Natural killer cell treated with Interleukin-12 subunit alpha and Interleukin-12 subunit beta and Interleukin-15 and Interleukin-18, amount 100 ng/mL, for 72 hours (primary cell): ENCODE measurements around the gene ALX4. TPM values are rescaled to one million over a fixed set of nuclear protein-coding genes. Genes with fewer than 3 reads are reported as not detected.

ENCODE experiments used
- ATAC-seq, 2 donors: fragments of 150-1000 bp; cut with Tn5 transposase in 1 of 2; sonication (Bioruptor Pico), chemical (Tn5 transposase) in 1 of 2; 2 replicates each; pipeline ENCODE4 v1.10.0; 2021
- DNase-seq: peaks from one replicate; pipeline ENCODE4 v3.0.0; 2022; ENCODE audit warnings: low spot score
- H3K27ac Mint-ChIP-seq, 2 donors: 1 replicate in 1 of 2; 2 replicates in 1 of 2; pipeline ENCODE4 v1.8.0; 2022; ENCODE audit warnings: mixed read lengths in 2 of 2, mild to moderate bottlenecking in 1 of 2, moderate library complexity in 1 of 2
- H3K27me3 Mint-ChIP-seq, 2 donors: 1 replicate in 1 of 2; 2 replicates in 1 of 2; pipeline ENCODE4 v1.8.0; 2022; ENCODE audit warnings: mixed read lengths in 2 of 2
- H3K36me3 Mint-ChIP-seq: one replicate; pipeline ENCODE4 v1.8.0; 2022; ENCODE audit warnings: mixed read lengths
- H3K4me1 Mint-ChIP-seq, 2 donors: 1 replicate in 1 of 2; 2 replicates in 1 of 2; pipeline ENCODE4 v1.8.0; 2022; ENCODE audit warnings: low read depth in 2 of 2, mixed read lengths in 2 of 2, mild to moderate bottlenecking in 1 of 2
- H3K4me3 Mint-ChIP-seq: one replicate; pipeline ENCODE4 v1.8.0; 2022; ENCODE audit warnings: mixed read lengths
- H3K9me3 Mint-ChIP-seq: 2 replicates; pipeline ENCODE4 v1.8.0; 2022; ENCODE audit warnings: mixed read lengths
- total RNA-seq, 2 donors: library from RNA; stranded (reverse); gene quantifications; one replicate each; pipeline ENCODE4 v1.2.3, GENCODE V29; 2022

Gene ALX4
- total RNA-seq, 2 donors from 2014 or later: not detected

DNA sequence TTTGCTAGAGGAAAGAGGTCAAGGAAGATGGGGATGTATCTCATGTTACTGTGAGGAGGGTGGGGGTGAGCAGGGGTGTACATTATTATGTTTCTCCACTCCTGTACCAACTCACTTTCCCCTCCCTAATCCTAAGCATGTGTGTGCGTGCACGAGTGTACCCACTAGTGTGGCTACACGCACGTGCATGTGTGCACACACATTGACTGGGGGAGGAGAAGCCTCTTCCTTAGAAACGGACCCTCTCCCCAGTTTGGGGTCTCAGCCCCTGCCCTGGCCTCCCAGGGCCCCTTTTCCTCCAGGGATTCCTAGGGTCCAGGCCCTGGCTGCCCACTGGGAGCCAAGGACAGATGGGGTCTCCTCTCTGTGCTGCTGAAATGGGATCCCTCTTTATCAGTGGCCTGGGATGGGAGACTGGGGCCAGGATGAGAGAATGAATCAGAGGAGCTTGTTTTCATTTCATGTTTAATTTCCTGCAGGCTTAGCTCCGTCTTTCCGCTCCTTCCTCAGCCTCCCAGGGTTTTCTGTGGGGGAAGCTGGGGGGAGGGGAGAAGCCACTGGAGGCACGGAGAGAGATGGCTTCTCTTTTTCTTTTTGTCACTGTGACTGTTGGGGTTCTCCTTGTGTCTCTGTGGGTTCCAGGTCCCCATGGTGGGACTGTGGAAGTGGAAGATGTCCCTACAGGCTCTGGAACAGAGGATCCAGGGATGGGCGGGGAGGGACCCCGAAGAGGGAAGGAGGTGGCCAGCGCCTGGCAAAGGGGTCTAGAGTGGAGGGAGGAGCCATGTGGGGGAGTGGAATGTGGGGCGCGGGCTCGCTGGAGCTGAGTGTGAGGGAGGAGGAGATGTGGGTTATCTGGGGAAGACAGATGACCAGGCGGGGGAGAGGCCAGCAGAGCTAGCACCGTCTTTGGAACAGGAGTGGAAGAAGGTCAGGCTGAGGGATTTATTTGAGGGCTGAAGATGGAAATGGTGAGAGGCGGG, 40.3 kb downstream of the ALX4 start:
- H3K9me3 Mint-ChIP-seq: no peaks in the 10 kb centered on the region
- no peaks in the 10 kb centered on the region for H3K36me3 Mint-ChIP-seq
- H3K27me3 Mint-ChIP-seq: peaks cover 0 to 2% of the 10 kb centered on the region in 2 donors
- no peaks in the 10 kb centered on the region for H3K4me1 Mint-ChIP-seq
- ATAC-seq: no peak
- H3K27ac Mint-ChIP-seq: no peak overlapping the region
- DNase-seq: peak; percentile 45
- H3K4me3 Mint-ChIP-seq: no peak overlapping the region

DNA sequence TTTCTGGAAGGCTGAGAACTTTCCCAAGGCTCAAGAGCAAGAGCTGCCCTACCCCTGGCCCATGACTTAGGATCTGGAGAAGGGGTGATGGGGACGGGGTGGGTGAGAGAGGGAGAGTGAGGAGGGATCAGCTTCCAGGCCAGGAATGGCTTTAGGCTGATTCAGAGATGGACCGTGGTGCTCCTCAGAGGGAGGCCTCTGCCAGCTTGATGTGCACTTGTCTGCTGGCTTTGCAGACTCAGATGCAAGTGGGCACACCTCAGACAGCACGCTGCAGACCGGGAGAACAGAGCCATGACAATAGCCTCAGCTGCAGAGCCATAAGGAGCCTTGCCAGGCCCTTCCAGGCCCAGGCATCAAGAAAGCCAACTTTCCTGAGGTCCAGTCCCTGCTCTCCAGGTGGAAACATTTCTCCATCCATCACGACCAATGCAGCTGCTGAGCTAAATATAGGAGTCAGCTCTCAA, 41.3 kb downstream of the ALX4 start:
- no peak for ATAC-seq
- peak; percentile 22 for DNase-seq
- no peak overlapping the region for H3K4me3 Mint-ChIP-seq
- H3K9me3 Mint-ChIP-seq: no peaks in the 10 kb centered on the region
- no peaks in the 10 kb centered on the region for H3K36me3 Mint-ChIP-seq
- H3K27me3 Mint-ChIP-seq: peaks cover 0 to 2% of the 10 kb centered on the region in 2 donors
- H3K27ac Mint-ChIP-seq: no peak overlapping the region
- H3K4me1 Mint-ChIP-seq: no peaks in the 10 kb centered on the region

DNA sequence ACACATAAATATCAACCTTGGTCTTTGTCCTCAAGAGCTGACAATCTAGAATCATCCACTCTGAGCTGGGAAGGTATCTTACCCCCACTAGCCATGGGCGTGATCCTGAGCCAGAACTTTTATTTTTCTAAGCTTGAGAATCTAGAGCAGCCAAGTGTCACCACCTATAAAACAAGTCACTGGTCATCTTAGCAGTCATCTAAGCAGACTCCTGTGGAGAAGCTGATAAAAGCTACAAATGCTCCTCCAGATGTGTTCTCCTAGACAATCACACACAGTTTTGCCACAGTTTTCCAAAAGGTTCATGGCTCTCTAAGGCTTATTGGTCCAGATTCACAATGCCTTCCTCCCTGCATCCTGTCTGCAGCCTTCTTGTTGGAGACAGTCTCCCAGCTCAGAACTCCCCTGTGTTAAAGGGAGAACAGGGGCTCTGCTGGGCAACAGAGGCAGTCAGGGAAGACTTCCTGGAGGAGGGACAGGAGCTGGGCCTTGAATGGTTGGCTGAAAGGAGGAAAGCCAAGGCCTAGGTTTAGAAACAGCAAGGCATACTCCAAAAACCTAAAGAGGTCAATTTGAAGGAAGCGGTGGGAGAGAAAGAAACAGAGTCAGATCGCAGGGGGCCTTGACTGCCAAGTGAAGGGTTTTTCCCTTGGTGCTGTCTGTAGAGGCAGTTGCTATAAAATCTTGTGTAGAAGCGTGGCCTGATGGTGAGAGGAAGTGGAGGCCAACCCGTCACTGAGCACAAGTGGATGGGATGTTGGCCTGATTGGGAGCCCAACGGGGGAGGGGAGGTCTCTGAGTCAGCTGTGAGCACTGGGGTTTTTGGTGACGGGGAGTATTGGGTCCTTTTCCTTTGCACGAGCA, 42.0 kb downstream of the ALX4 start:
- H3K27ac Mint-ChIP-seq: no peak overlapping the region
- H3K27me3 Mint-ChIP-seq: no peaks in the 10 kb centered on the region
- H3K4me1 Mint-ChIP-seq: no peaks in the 10 kb centered on the region

DNA sequence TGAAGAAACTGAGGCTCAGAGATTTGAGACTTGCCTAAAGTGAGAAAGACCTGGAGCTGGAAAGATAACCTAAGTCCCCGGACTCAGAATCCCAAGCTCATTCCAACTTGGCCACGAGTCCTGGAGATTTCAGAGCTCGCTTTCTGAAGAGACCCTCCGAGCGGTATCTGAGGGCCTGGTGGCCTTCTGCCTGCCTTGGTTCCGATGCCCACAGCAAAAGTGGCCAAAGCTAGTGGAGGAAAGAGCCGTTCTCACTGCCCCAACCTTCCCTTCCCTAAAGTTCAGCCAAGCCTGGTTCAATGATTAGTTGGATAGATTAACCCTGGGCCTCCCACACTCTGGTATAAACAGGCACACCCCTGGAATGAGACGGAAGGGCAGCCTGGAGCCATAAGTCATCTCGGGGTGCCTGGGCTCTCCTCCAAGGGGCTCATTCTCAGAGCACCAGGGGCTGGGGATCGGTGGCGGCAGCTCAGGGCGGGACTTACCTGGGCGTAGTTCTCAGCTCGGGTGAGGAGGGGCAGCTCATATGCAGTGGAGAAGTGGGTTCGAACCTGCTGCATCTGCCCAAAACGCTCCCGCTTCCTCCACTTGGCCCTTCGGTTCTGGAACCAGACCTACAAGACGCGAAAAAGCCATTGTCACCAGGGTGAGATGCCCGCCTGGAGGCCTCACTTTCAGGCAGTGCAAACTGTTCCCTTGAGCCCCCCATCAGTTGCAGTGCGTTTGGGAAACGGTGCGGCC, 42.8 kb downstream of the ALX4 start:
- H3K36me3 Mint-ChIP-seq: no peaks in the 10 kb centered on the region

More for the DNA sequence above, 42.0 kb downstream of the ALX4 start:
- no peak overlapping the region for H3K4me3 Mint-ChIP-seq
- DNase-seq: peak; percentile 22
- H3K9me3 Mint-ChIP-seq: no peaks in the 10 kb centered on the region
- no peaks in the 10 kb centered on the region for H3K36me3 Mint-ChIP-seq
- no peak for ATAC-seq

DNA sequence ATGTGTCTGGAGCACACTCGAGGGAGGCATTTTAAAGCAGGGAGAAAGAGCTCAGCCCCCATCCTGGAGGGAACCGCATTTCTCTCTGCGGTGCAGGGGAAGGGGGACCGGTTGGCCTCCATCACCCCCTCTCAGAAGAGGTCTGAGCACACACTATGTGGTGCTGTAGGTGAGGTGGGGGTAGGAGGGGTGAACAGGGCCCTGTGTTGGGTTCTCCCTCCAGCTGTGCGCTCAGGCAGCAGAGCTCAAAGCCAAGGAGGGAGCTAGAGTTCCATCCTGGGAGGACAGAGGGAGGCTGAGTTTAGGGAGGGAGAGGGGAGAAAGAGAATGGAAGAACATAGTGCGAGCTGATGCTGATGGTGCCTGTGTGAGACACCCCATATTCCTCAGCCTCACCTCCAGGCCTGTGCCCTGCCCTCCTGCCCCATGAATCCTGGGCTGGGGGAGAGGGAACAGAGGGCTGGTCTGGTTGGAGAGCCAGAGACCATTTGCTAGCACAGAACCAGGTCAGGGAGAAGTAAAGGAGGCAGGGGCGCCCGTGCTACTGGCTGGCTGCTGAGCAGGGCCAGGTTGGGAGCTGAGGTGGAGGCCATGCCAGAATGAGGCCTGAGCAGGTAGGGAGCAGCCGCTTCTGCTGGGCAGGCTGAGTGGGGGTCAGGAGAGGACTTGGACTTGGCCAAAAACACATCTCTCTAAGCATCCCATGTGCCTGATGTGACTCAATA, 43.7 kb downstream of the ALX4 start:
- peak; percentile 55 for DNase-seq
- H3K27ac Mint-ChIP-seq: no peak overlapping the region
- no peaks in the 10 kb centered on the region for H3K9me3 Mint-ChIP-seq
- peaks cover 0 to 6% of the 10 kb centered on the region in 2 donors for H3K27me3 Mint-ChIP-seq
- ATAC-seq: no peak
- H3K4me1 Mint-ChIP-seq: no peaks in the 10 kb centered on the region
- H3K4me3 Mint-ChIP-seq: no peak overlapping the region
- no peaks in the 10 kb centered on the region for H3K36me3 Mint-ChIP-seq

More for the DNA sequence above, 42.8 kb downstream of the ALX4 start:
- Mint-ChIP-seq H3K4me1 (no peaks in the 10 kb centered on the region), H3K9me3 (no peaks in the 10 kb centered on the region), H3K27me3 (peaks cover 0 to 5% of the 10 kb centered on the region in 2 donors), H3K27ac (no peak overlapping the region), H3K4me3 (no peak overlapping the region)
- peak; percentile 31 for DNase-seq
- no peak for ATAC-seq

DNA sequence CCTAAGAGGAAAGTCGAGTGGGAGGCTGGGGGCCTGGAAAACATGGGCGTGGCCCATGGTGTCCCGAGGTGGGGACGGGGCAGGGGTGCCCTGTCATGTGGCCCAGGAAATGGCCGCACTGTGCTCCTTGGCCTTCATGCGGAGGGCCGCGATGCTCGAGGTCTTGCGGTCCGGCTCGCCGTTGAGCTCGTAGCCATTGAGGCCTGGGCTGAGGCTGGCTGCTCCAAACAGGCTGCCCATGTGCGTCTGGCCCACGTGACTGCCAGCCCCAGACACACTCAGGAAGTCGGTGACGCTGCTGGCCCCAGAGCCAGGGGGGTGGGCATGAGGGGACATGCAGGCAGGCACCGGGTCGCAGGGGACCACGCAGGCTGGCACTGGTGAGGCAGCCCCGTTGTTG, 45.2 kb downstream of the ALX4 start:
- no peak for DNase-seq
- H3K9me3 Mint-ChIP-seq: no peaks in the 10 kb centered on the region
- H3K27ac Mint-ChIP-seq: no peak overlapping the region
- peaks cover 0 to under 1% of the 10 kb centered on the region in 2 donors for H3K4me1 Mint-ChIP-seq
- peaks cover 0 to 8% of the 10 kb centered on the region in 2 donors for H3K27me3 Mint-ChIP-seq
- no peaks in the 10 kb centered on the region for H3K36me3 Mint-ChIP-seq
- ATAC-seq: no peak
- H3K4me3 Mint-ChIP-seq: no peak overlapping the region

DNA sequence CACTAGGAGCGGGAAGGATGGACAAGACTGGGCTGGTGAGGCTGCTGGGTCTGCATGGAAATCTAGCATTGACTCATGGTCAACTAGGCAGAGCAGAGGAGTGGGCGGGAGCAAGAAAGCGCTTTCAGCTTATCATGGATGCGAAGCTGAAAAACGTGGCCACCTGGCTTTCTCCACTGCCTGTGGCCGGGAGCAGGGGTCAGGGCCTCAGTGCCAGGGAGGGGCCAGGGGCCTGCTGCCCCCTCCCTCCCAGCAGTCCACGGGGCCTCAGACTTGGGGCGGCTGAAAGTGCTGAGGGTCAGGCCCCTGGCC, 45.5 kb downstream of the ALX4 start:
- Mint-ChIP-seq H3K36me3 (no peaks in the 10 kb centered on the region), H3K9me3 (no peaks in the 10 kb centered on the region)

DNA sequence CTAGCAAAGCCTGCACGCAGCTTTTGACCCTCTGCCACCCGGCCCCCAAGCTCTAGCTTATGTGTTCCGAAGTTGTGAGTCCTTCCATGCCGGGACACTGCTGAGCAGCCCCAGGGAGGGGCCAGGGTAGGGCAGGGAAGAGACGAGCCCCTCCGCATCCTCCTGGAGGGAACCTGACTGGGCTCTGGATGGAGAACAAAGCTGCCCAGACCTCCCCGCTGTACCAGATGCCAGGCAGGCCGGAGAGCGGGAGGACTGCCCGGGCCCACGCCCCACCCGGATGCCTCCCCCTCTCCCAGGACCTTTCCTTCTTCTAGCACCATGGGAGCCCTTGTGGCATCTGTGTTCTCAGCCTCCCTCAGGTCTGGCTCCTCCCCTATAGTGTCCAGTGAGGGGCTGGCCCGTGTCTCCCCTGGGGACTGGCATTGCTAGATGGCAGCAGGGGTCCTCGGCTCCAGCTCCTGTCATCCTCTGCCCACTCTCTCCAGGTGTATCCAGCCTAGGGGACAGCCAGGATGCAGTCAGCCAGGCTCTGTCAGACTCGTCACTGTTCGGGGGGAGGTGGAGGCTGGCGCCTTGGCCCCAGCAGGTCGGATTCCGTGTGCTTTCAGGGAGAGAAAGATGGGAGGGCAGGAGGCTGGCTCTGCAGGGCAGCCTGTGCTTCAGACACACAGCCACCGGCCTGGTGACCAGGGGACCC, 46.1 kb downstream of the ALX4 start:
- peaks cover 6 to 9% of the 10 kb centered on the region in 2 donors for H3K4me1 Mint-ChIP-seq
- no peak overlapping the region for H3K4me3 Mint-ChIP-seq
- no peak for ATAC-seq
- peaks cover 0 to 8% of the 10 kb centered on the region in 2 donors for H3K27me3 Mint-ChIP-seq
- no peaks in the 10 kb centered on the region for H3K9me3 Mint-ChIP-seq
- DNase-seq: no peak
- no peaks in the 10 kb centered on the region for H3K36me3 Mint-ChIP-seq
- H3K27ac Mint-ChIP-seq: no peak overlapping the region

More for the DNA sequence above, 45.5 kb downstream of the ALX4 start:
- Mint-ChIP-seq H3K27ac (no peak overlapping the region), H3K4me1 (peaks cover 2 to 4% of the 10 kb centered on the region in 2 donors), H3K4me3 (no peak overlapping the region), H3K27me3 (peaks cover 0 to 8% of the 10 kb centered on the region in 2 donors)
- ATAC-seq: no peak
- DNase-seq: no peak

DNA sequence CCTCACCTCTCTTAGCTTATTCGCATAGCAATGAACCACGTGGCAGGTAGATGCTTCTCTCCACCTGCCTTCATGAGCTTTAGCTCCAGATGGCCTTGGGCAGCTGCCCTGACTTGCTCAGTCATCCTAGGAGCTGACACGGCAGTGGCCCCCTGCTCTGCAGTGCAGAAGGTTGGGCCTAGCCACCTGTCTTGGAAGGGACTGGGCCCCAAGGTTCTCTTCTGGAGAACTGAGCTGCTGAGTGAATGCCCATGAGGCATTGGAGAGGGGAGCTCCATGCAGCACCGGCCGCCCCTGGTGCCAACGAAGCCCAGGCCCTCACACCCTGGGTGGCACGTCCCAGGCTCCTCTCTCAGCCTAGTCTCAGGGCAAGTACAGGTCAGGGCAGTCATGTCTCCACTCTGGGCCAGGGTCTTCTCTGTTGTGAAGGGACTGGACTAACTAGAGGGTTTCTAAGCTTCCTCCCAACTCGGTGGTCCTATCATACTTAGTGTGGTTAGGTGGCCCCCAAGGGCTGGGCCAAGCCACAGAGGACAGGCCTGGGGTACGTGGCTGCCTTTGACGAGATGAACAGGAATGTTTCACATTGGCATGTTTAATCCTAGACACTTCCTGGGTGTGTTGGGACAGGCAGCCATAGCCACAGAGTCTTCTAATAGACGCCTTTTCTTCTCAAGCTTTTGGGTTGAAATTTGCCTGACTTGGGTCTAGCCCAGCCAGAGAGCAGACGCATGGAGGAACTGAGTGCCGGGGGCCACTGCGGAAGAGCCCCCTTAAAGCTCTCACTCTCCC, 47.9 kb downstream of the ALX4 start:
- no peaks in the 10 kb centered on the region for H3K36me3 Mint-ChIP-seq
- peaks cover 19 to 26% of the 10 kb centered on the region in 2 donors for H3K4me1 Mint-ChIP-seq
- H3K27ac Mint-ChIP-seq: no peak overlapping the region

DNA sequence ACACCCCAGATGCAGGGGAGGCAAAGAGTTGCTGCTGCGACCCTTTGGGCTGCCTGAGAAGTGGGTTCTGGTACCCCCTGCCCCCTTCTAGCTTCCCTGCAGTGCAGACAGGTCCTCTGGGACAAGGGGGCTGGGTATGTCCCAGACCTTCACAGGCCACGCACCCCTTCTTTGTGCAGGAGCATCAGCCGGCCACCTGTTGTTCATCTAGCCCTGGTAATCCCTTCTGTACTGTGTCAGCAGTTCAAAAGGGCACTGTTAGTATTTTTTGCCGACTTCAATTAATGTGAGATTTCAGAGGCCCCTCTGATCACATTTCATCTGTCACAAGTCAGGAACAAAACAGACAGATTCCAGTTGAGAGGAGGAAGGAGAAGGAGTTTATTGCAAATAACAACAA, 49.9 kb downstream of the ALX4 start:
- no peak overlapping the region for H3K27ac Mint-ChIP-seq
- no peak for DNase-seq
- no peaks in the 10 kb centered on the region for H3K9me3 Mint-ChIP-seq
- H3K27me3 Mint-ChIP-seq: peaks cover 0 to 8% of the 10 kb centered on the region in 2 donors
- H3K4me1 Mint-ChIP-seq: peaks cover 20 to 28% of the 10 kb centered on the region in 2 donors
- no peak overlapping the region for H3K4me3 Mint-ChIP-seq
- no peak for ATAC-seq
- H3K36me3 Mint-ChIP-seq: no peaks in the 10 kb centered on the region

More for the DNA sequence above, 47.9 kb downstream of the ALX4 start:
- Mint-ChIP-seq H3K27me3 (peaks cover 0 to 8% of the 10 kb centered on the region in 2 donors), H3K9me3 (no peaks in the 10 kb centered on the region), H3K4me3 (no peak overlapping the region)
- no peak for ATAC-seq
- no peak for DNase-seq

DNA sequence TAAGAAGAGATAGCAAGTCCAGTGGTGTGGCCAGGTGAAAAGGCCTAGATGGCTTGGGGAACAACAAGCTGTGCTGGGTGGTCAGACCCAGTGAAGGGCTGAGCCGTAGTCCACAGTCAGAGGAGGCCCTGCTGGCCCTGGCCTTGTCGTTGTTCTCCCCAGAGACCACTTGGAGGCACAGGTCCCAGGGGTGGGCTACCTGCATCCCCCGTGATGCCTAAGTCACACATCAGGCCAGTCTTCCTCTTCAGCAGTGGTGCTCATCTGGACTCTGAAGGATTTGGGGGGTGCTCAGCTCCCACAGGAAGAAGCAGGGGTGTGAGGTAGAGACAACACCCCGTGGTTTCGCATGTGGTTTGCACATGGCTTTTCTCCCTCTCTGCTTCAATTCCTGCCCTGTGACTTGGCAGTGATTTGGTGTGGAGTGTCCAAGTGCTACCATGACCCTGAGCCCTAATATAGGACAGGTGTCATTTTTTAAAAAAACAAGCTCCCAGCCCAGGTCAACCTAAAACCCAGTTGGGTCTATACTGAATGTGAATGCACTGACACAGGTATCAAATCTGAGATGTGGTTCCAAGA, 51.0 kb downstream of the ALX4 start:
- peak in 1 of 2 donors; percentile 20 for ATAC-seq
- Mint-ChIP-seq H3K27ac (no peak overlapping the region), H3K4me3 (no peak overlapping the region), H3K4me1 (peaks cover 20 to 28% of the 10 kb centered on the region in 2 donors), H3K9me3 (no peaks in the 10 kb centered on the region), H3K27me3 (peaks cover 0 to 8% of the 10 kb centered on the region in 2 donors), H3K36me3 (no peaks in the 10 kb centered on the region)
- no peak for DNase-seq
